OCI-LY3 (cell line): ENCODE results near the gene ANAPC10.
A peak's percentile ranks its signal among the peaks of the same experiment; 100 is the strongest.

ENCODE experiments used
- H2AFZ ChIP-seq: fragments of 200-600, 300-600 bp; shearing (Covaris generic); 2 replicates; pipeline ENCODE4 v1.6.0; 2014; ENCODE audit warnings: antibody characterized with exemption, low read depth, low read length
- H3K27ac ChIP-seq: fragments of 200-600, 300-600 bp; sonication (generic); 2 replicates; pipeline ENCODE4 v1.5.1; 2014; ENCODE audit warnings: mild to moderate bottlenecking, low read length, moderate library complexity, mixed read lengths
- H3K27me3 ChIP-seq: fragments of 200-600, 300-600 bp; sonication (generic); 2 replicates; pipeline ENCODE4 v1.6.1; 2014; ENCODE audit warnings: low read depth, low read length, mixed read lengths
- H3K36me3 ChIP-seq: fragments of 200-600, 300-600 bp; sonication (generic); replicated peaks from 2 replicates; pipeline ENCODE3; 2014; ENCODE audit warnings: low read depth, low read length, mixed read lengths
- H3K4me1 ChIP-seq: fragments of 300-600, 200-600 bp; sonication (generic); 2 replicates; pipeline ENCODE4 v1.6.1; 2014; ENCODE audit warnings: low read length, mixed read lengths
- H3K4me2 ChIP-seq: fragments of 200-600, 300-600 bp; sonication (generic); 2 replicates; pipeline ENCODE4 v1.6.1; 2014; ENCODE audit warnings: low read length, mixed read lengths
- H3K4me3 ChIP-seq: fragments of 300-600, 200-600 bp; sonication (generic); 2 replicates; pipeline ENCODE4 v1.5.1; 2014; ENCODE audit warnings: antibody characterized with exemption, mild to moderate bottlenecking, low read length, moderate library complexity
- H3K79me2 ChIP-seq: fragments of 300-600, 200-600 bp; shearing (Covaris generic); 2 replicates; pipeline ENCODE4 v1.6.1; 2014; ENCODE audit warnings: mild to moderate bottlenecking, low read length, mixed read lengths
- H3K9ac ChIP-seq: fragments of 300-600, 200-600 bp; shearing (Covaris generic); 2 replicates; pipeline ENCODE4 v1.6.0; 2014; ENCODE audit warnings: mild to moderate bottlenecking, low read length, moderate library complexity
- H3K9me3 ChIP-seq: fragments of 200-600, 300-600 bp; shearing (Covaris generic); 2 replicates; pipeline ENCODE4 v1.6.1; 2014; ENCODE audit warnings: low read length, mixed read lengths; ENCODE audit not compliant: insufficient read depth
- H4K20me1 ChIP-seq: fragments of 200-600, 300-600 bp; sonication (generic); 2 replicates; pipeline ENCODE4 v1.6.1; 2016; ENCODE audit warnings: low read length, mixed read lengths; ENCODE audit not compliant: insufficient read depth
- EZH2phosphoT487 ChIP-seq: fragments of 200-600 bp; shearing (Covaris generic); IDR thresholded peaks from 2 replicates; pipeline ENCODE4 v1.6.1; 2018; ENCODE audit warnings: antibody characterized with exemption, mixed run types, low read depth
- TF ChIP-seq, protein P1 (sequence below): fragments of 200-600, 300-600 bp; sonication (generic); IDR thresholded peaks from 2 replicates; pipeline ENCODE4 v1.5.1; 2014; ENCODE audit warnings: antibody characterized with exemption, low read length, low read depth

The ANAPC10 gene

DNA sequence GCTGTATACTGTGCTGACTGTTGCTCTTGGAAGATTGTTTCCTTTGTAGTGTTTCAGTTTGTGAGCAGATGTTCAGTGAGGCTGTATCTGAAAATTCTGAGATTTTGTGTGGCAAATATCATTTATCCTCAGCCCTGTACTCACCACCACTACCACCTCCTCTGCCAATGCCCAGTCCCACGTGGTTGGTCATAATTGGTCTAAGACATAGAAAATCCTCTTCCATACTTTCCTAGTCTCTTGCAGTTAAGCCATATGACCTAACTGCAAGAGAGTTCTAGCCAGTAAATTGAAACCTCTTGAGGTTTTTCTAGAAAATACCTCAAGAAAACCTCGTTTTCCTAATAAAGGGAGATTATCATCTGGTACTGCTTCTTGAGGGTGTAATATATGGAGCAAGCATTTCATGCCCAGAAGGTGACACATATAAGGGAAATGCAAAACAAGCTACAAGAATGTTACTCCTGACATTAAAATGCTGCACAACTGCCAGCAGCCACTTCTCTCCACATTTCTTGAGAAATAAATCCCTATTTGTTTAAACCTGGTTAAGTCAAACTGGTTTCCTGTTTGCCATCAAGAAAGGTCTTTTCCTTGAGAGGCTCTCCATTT, 32.9 kb upstream of the ANAPC10 start:
- Histone ChIP-seq H4K20me1 (peaks cover 29% of the 10 kb centered on the region), H3K27me3 (no peaks in the 10 kb centered on the region), H3K4me3 (no peak overlapping the region), H2AFZ (no peak overlapping the region), H3K4me1 (peaks cover 34% of the 10 kb centered on the region), H3K9ac (no peak overlapping the region), H3K4me2 (no peak overlapping the region; the same call in 1 of the 2 replicates), H3K27ac (peak overlapping the region; percentile 1; the same call in 1 of the 2 replicates), H3K79me2 (no peaks in the 10 kb centered on the region; the same call in 1 of the 2 replicates), H3K9me3 (no peaks in the 10 kb centered on the region), H3K36me3 (peaks cover 45% of the 10 kb centered on the region)
- no peak for TF ChIP-seq EZH2phosphoT487

DNA sequence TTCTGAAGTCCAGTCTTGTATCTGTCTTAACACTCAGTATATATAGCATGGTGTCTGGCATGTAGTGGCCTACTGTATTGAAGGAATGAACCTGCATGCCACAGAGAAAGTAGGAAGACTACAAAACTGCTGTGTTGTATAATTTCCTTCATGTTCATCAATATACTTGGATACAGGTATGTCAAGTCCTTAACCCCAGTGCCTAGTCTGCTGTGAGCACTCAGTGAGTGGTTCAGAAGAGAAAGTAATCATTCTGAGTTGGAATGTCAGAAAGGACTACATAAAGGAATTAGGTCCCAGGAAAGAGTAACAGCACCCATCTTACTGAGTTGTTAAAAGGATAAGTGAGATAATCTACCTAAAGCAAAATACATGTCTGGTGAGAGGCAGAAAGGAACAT, 32.1 kb upstream of the ANAPC10 start:
- Histone ChIP-seq H3K36me3 (peaks cover 50% of the 10 kb centered on the region), H2AFZ (no peak overlapping the region), H3K4me2 (no peak overlapping the region), H3K9me3 (no peaks in the 10 kb centered on the region), H4K20me1 (peaks cover 29% of the 10 kb centered on the region), H3K27me3 (no peaks in the 10 kb centered on the region), H3K79me2 (no peaks in the 10 kb centered on the region; the same call in 1 of the 2 replicates), H3K4me1 (peaks cover 32% of the 10 kb centered on the region), H3K27ac (peak overlapping the region; percentile 1; the same call in 1 of the 2 replicates), H3K4me3 (no peak overlapping the region), H3K9ac (no peak overlapping the region)
- no peak for TF ChIP-seq EZH2phosphoT487
- TF ChIP-seq, protein P1, sequence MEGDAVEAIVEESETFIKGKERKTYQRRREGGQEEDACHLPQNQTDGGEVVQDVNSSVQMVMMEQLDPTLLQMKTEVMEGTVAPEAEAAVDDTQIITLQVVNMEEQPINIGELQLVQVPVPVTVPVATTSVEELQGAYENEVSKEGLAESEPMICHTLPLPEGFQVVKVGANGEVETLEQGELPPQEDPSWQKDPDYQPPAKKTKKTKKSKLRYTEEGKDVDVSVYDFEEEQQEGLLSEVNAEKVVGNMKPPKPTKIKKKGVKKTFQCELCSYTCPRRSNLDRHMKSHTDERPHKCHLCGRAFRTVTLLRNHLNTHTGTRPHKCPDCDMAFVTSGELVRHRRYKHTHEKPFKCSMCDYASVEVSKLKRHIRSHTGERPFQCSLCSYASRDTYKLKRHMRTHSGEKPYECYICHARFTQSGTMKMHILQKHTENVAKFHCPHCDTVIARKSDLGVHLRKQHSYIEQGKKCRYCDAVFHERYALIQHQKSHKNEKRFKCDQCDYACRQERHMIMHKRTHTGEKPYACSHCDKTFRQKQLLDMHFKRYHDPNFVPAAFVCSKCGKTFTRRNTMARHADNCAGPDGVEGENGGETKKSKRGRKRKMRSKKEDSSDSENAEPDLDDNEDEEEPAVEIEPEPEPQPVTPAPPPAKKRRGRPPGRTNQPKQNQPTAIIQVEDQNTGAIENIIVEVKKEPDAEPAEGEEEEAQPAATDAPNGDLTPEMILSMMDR: no peak

DNA sequence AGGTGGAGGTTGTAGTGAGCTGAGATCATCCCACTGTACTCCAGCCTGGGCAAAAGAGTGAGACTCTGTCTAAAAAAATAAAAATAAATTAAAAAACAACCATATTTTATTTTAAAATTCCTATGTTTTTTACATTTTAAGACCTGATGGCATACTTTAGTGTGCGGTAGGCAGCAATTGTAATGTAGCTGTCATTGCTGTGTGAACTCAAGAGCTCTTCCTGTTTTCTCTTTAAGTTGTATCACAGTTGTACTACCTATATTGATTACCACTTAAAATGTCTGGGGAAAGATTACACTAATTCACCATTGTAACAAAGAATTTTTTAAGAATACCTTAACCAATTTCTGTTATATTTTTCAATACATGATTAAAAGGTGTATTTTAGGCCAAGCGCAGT, 27.4 kb upstream of the ANAPC10 start:
- no peaks in the 10 kb centered on the region for H3K4me1 ChIP-seq
- H3K4me2 ChIP-seq: no peak overlapping the region
- TF ChIP-seq, protein P1: no peak
- no peak for TF ChIP-seq EZH2phosphoT487

DNA sequence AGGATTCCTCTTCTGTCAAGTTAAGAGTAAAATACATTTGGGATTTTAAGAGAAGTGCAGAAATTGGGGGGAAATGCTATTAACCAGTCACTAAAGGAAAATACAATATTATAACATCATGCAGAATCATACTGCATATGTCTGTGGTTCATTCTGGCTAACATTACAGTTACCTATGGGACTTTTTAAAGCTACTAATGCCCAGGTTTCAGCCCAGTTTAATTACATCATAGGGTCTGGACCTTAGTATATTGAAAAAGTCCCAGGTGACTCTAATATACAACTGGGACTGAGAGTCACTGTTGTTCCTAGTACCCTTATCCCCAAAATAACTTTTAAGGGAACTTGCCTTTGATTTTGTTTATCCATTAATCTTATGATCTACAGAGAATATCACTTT, 10.1 kb upstream of the ANAPC10 start:
- TF ChIP-seq EZH2phosphoT487: no peak
- TF ChIP-seq, protein P1: no peak
- H3K27me3 ChIP-seq: no peaks in the 10 kb centered on the region
- peaks cover 64% of the 10 kb centered on the region for H3K79me2 ChIP-seq
- peaks cover 11% of the 10 kb centered on the region for H4K20me1 ChIP-seq
- H3K36me3 ChIP-seq: peaks cover 69% of the 10 kb centered on the region
- no peak overlapping the region for H3K4me3 ChIP-seq
- no peak overlapping the region for H3K27ac ChIP-seq
- no peak overlapping the region for H3K9ac ChIP-seq
- H2AFZ ChIP-seq: no peak overlapping the region
- H3K4me1 ChIP-seq: peaks cover 7% of the 10 kb centered on the region
- no peak overlapping the region for H3K4me2 ChIP-seq
- H3K9me3 ChIP-seq: no peaks in the 10 kb centered on the region

More for the DNA sequence above, 27.4 kb upstream of the ANAPC10 start:
- H2AFZ ChIP-seq: no peak overlapping the region
- no peaks in the 10 kb centered on the region for H3K27me3 ChIP-seq
- H3K27ac ChIP-seq: no peak overlapping the region
- H4K20me1 ChIP-seq: peaks cover 4% of the 10 kb centered on the region; the same call in 1 of the 2 replicates
- H3K9me3 ChIP-seq: no peaks in the 10 kb centered on the region
- H3K4me3 ChIP-seq: no peak overlapping the region
- H3K9ac ChIP-seq: no peak overlapping the region
- peaks cover 67% of the 10 kb centered on the region for H3K36me3 ChIP-seq
- H3K79me2 ChIP-seq: no peaks in the 10 kb centered on the region
